HepG2 (cell line): Measurements from ENCODE around the gene C16orf90. TPM values are rescaled to one million over a fixed set of nuclear protein-coding genes. Genes with fewer than 3 reads are reported as not detected.

Experiments
- ATAC-seq: fragments of 200-7000 bp; cut with Tn5 transposase; 3 replicates; pipeline ENCODE4 v1.9.1; 2020; ENCODE audit warnings: mild to moderate bottlenecking, moderate library complexity
- BruUV-seq: library from RNA; stranded (reverse); fragments of 400-500 nt; replicated peaks from 2 replicates; lab custom pipeline; 2021; lab: Mats Ljungman, UMichigan
- CTCF ChIA-PET: fragments of 300-600 bp; formaldehyde crosslinking; extraction: SDS; loops from one replicate; lab custom pipeline; 2021; ENCODE audit warnings: low total read pairs, inconsistent platforms, low intra/inter-chr PET ratio; lab: Yijun Ruan, JAX
- POLR2A ChIA-PET: fragments of 350-600 bp; sonication (Branson Sonifier 250); formaldehyde crosslinking; loops from one replicate; lab custom pipeline; 2020; ENCODE audit warnings: antibody characterized with exemption, inconsistent platforms; lab: Yijun Ruan, JAX
- DNase-seq: peaks from one replicate; pipeline ENCODE4 v3.0.0-alpha.2; 2015; ENCODE audit warnings: low spot score
- FAIRE-seq: peaks from 3 replicates; lab custom pipeline; 2011; peaks lifted over from hg19 to GRCh38; lab: Jason Lieb, UNC
- H2AFZ ChIP-seq: one replicate; pipeline ENCODE4 v1.6.1; 2011; ENCODE audit warnings: low read length, inconsistent platforms
- H3K27ac ChIP-seq: fragments of 300-600 bp; 3 replicates; pipeline ENCODE4 v1.8.0; 2011; ENCODE audit warnings: mixed run types, mild to moderate bottlenecking, mixed read lengths, low read length, inconsistent platforms; ENCODE audit not compliant: insufficient read depth; ENCODE audit errors: extremely low read length
- H3K27me3 ChIP-seq, 2 experiments: fragments of 200-600 bp in 1 of 2; 2 replicates in 1 of 2; 3 replicates in 1 of 2; pipeline versions ENCODE4 v1.6.0 to v1.8.0; 2011; ENCODE audit warnings: low read length in 2 of 2, mild to moderate bottlenecking in 2 of 2, moderate library complexity in 2 of 2, inconsistent platforms in 1 of 2; ENCODE audit not compliant: insufficient read depth in 2 of 2, control insufficient read depth in 1 of 2
- H3K36me3 ChIP-seq, 2 experiments: fragments of 200-600 bp in 1 of 2; replicated peaks in 1 of 2; 2 replicates in 1 of 2; 3 replicates in 1 of 2; pipeline versions ENCODE4 v1.5.1 to v1.8.0; 2011; ENCODE audit warnings: low read length in 2 of 2, inconsistent platforms in 1 of 2; ENCODE audit not compliant: insufficient read depth in 2 of 2, control insufficient read depth in 1 of 2
- H3K4me1 ChIP-seq: 2 replicates; pipeline ENCODE4 v1.5.1; 2012; ENCODE audit warnings: low read length, inconsistent platforms; ENCODE audit not compliant: insufficient read depth
- H3K4me2 ChIP-seq: 2 replicates; pipeline ENCODE4 v1.6.0; 2011; ENCODE audit warnings: low read depth, low read length, inconsistent platforms
- H3K4me3 ChIP-seq, 3 experiments: fragments of 200-600 bp in 1 of 3; sonication (generic), shearing (Covaris generic) in 1 of 3; replicated peaks in 1 of 3; 2 replicates each; pipeline ENCODE4 v1.5.1; 2011 to 2016; ENCODE audit warnings: low read length in 3 of 3, inconsistent platforms in 2 of 3, low read depth in 2 of 3, mild to moderate bottlenecking in 2 of 3, control low read depth in 1 of 3, mixed read lengths in 1 of 3; ENCODE audit not compliant: insufficient read depth in 1 of 3
- H3K79me2 ChIP-seq: one replicate; pipeline ENCODE4 v1.6.1; 2011; ENCODE audit warnings: low read length, inconsistent platforms; ENCODE audit not compliant: insufficient read depth
- H3K9ac ChIP-seq: 2 replicates; pipeline ENCODE4 v1.6.0; 2011; ENCODE audit warnings: mild to moderate bottlenecking, low read depth, low read length, inconsistent platforms; ENCODE audit not compliant: insufficient read depth
- H3K9me3 ChIP-seq: 2 replicates; pipeline ENCODE4 v1.5.1; 2012; ENCODE audit warnings: mild to moderate bottlenecking, low read length
- H4K20me1 ChIP-seq: 2 replicates; pipeline ENCODE4 v1.6.0; 2011; ENCODE audit warnings: inconsistent platforms, mild to moderate bottlenecking, low read length, moderate library complexity; ENCODE audit not compliant: insufficient read depth
- GABPB1 ChIP-seq: IDR thresholded peaks from 2 replicates; pipeline ENCODE4 v1.6.1; 2016; ENCODE audit warnings: mild to moderate bottlenecking, missing genetic modification reagents, moderate library complexity, missing compliant biosample characterization
- PHF20 ChIP-seq: sonication (generic); formaldehyde crosslinking; IDR thresholded peaks from 2 replicates; pipeline ENCODE4 v1.5.0; 2020; ENCODE audit warnings: mild to moderate bottlenecking, missing genetic modification reagents
- RFX5 ChIP-seq: IDR thresholded peaks from 2 replicates; pipeline ENCODE4 v1.6.1; 2011; ENCODE audit warnings: low read depth, low read length, improper control_type of control experiment
- ZFY ChIP-seq: sonication (generic); formaldehyde crosslinking; IDR thresholded peaks from 2 replicates; pipeline ENCODE4 v1.4.0; 2020; ENCODE audit warnings: missing genetic modification reagents
- WGBS: methylation state at CpG from one replicate; pipeline ENCODE4 v1.1.6; 2017; ENCODE audit warnings: low lambda C conversion rate; 5-methylcytosine and 5-hydroxymethylcytosine counted together
- in situ Hi-C: cut with HindIII; loops from 2 replicates; pipeline ENCODE4 v1.10.0; 2017; ENCODE audit warnings: low pct_unique_long_range_greater_than_20kb; ENCODE audit not compliant: extremely low pct_ligation_motif_present
- intact Hi-C: fragments of 100-400 bp; cut with micrococcal nuclease; formaldehyde crosslinking; loops from one replicate; pipeline ENCODE4 v1.10.0; 2022; ENCODE audit not compliant: unreplicated experiment
- polyA plus RNA-seq, 8 experiments: library from polyadenylated mRNA; depleted of rRNA in 3 of 8; stranded (reverse) in 7 of 8; unstranded in 1 of 8; fragments of >200 nt; fragmentation: Illumina TruSeq in 4 of 8; extraction: Trizol in 4 of 8; gene quantifications; 2 replicates each; pipeline versions ENCODE4 v1.2.1 to v1.2.3, GENCODE V29; 2011 to 2016; ENCODE audit warnings: low read depth in 4 of 8, missing spikeins in 1 of 8, mixed read lengths in 1 of 8; ENCODE audit not compliant: insufficient read depth in 1 of 8
- total RNA-seq, 5 experiments: library from RNA; depleted of rRNA; stranded (reverse); fragments of >200 nt; fragmentation: Illumina TruSeq; extraction: Trizol; gene quantifications; 2 replicates each; pipeline ENCODE4 v1.2.3, GENCODE V29; 2016; ENCODE audit warnings: low read depth in 1 of 5
- TF ChIP-seq, protein P1 (sequence below): sonication (generic); formaldehyde crosslinking; IDR thresholded peaks from 2 replicates; pipeline ENCODE4 v1.4.0; 2020; ENCODE audit warnings: missing genetic modification reagents
- TF ChIP-seq, protein P2 (sequence below): sonication (generic); formaldehyde crosslinking; IDR thresholded peaks from 2 replicates; pipeline ENCODE4 v1.4.0; 2020; ENCODE audit warnings: mild to moderate bottlenecking, missing genetic modification reagents

Gene C16orf90
- total and polyA plus RNA-seq, 2 of the 13 experiments (the other 11 are each of a cell fraction or from before 2014, with no cell fraction given): not detected

DNA sequence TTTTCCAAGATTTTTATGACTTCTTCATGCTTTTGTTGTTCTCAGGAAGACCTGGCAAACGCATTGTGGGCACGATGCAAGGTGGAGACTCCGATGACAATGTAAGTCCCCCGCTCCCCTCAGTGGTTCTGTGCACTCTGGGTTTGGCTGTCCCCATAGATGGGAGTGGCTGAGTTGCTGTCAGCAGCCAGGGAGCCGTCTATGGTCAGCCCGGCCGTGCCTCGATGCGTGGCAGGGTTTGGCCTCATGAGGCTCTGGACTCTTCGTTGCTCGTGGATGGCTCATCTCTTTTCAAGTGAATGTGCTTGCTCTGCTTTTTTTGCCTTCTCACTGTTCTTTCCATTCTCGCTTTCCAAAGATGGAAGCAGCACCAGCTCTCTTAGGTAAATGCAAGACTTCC, 37.5 kb upstream of the C16orf90 start:
- BruUV-seq: no TSS peak
- no peak overlapping the region for H3K27ac ChIP-seq
- H2AFZ ChIP-seq: no peak overlapping the region
- no peak overlapping the region for H3K9ac ChIP-seq
- ChIA-PET POLR2A (no interaction called here), CTCF (no interaction called here)
- H3K36me3 ChIP-seq: peaks cover 10 to 41% of the 10 kb centered on the region in 2 experiments
- in situ Hi-C loops: no loop called here
- H3K4me2 ChIP-seq: no peak overlapping the region
- no peak for ATAC-seq
- H3K79me2 ChIP-seq: no peaks in the 10 kb centered on the region
- H3K4me3 ChIP-seq: no peak overlapping the region
- H3K9me3 ChIP-seq: no peaks in the 10 kb centered on the region
- no peaks in the 10 kb centered on the region for H3K4me1 ChIP-seq
- WGBS: 98% methylated on average over 12 of the region's 12 CpGs
- no peaks in the 10 kb centered on the region for H4K20me1 ChIP-seq
- intact Hi-C loops: no loop called here
- TF ChIP-seq GABPB1: no peak
- TF ChIP-seq, protein P1, sequence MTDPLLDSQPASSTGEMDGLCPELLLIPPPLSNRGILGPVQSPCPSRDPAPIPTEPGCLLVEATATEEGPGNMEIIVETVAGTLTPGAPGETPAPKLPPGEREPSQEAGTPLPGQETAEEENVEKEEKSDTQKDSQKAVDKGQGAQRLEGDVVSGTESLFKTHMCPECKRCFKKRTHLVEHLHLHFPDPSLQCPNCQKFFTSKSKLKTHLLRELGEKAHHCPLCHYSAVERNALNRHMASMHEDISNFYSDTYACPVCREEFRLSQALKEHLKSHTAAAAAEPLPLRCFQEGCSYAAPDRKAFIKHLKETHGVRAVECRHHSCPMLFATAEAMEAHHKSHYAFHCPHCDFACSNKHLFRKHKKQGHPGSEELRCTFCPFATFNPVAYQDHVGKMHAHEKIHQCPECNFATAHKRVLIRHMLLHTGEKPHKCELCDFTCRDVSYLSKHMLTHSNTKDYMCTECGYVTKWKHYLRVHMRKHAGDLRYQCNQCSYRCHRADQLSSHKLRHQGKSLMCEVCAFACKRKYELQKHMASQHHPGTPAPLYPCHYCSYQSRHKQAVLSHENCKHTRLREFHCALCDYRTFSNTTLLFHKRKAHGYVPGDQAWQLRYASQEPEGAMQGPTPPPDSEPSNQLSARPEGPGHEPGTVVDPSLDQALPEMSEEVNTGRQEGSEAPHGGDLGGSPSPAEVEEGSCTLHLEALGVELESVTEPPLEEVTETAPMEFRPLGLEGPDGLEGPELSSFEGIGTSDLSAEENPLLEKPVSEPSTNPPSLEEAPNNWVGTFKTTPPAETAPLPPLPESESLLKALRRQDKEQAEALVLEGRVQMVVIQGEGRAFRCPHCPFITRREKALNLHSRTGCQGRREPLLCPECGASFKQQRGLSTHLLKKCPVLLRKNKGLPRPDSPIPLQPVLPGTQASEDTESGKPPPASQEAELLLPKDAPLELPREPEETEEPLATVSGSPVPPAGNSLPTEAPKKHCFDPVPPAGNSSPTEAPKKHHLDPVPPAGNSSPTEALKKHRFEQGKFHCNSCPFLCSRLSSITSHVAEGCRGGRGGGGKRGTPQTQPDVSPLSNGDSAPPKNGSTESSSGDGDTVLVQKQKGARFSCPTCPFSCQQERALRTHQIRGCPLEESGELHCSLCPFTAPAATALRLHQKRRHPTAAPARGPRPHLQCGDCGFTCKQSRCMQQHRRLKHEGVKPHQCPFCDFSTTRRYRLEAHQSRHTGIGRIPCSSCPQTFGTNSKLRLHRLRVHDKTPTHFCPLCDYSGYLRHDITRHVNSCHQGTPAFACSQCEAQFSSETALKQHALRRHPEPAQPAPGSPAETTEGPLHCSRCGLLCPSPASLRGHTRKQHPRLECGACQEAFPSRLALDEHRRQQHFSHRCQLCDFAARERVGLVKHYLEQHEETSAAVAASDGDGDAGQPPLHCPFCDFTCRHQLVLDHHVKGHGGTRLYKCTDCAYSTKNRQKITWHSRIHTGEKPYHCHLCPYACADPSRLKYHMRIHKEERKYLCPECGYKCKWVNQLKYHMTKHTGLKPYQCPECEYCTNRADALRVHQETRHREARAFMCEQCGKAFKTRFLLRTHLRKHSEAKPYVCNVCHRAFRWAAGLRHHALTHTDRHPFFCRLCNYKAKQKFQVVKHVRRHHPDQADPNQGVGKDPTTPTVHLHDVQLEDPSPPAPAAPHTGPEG (CRISPR knock-in tag): no peak
- no peak for TF ChIP-seq PHF20
- TF ChIP-seq, protein P2, sequence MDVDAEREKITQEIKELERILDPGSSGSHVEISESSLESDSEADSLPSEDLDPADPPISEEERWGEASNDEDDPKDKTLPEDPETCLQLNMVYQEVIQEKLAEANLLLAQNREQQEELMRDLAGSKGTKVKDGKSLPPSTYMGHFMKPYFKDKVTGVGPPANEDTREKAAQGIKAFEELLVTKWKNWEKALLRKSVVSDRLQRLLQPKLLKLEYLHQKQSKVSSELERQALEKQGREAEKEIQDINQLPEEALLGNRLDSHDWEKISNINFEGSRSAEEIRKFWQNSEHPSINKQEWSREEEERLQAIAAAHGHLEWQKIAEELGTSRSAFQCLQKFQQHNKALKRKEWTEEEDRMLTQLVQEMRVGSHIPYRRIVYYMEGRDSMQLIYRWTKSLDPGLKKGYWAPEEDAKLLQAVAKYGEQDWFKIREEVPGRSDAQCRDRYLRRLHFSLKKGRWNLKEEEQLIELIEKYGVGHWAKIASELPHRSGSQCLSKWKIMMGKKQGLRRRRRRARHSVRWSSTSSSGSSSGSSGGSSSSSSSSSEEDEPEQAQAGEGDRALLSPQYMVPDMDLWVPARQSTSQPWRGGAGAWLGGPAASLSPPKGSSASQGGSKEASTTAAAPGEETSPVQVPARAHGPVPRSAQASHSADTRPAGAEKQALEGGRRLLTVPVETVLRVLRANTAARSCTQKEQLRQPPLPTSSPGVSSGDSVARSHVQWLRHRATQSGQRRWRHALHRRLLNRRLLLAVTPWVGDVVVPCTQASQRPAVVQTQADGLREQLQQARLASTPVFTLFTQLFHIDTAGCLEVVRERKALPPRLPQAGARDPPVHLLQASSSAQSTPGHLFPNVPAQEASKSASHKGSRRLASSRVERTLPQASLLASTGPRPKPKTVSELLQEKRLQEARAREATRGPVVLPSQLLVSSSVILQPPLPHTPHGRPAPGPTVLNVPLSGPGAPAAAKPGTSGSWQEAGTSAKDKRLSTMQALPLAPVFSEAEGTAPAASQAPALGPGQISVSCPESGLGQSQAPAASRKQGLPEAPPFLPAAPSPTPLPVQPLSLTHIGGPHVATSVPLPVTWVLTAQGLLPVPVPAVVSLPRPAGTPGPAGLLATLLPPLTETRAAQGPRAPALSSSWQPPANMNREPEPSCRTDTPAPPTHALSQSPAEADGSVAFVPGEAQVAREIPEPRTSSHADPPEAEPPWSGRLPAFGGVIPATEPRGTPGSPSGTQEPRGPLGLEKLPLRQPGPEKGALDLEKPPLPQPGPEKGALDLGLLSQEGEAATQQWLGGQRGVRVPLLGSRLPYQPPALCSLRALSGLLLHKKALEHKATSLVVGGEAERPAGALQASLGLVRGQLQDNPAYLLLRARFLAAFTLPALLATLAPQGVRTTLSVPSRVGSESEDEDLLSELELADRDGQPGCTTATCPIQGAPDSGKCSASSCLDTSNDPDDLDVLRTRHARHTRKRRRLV (CRISPR knock-in tag): no peak
- TF ChIP-seq RFX5: no peak
- TF ChIP-seq ZFY (CRISPR knock-in tag): no peak
- TF ChIP-seq, all 625 proteins: peak for 0
- DNase-seq: no peak
- no peak for FAIRE-seq
- no peaks in the 10 kb centered on the region for H3K27me3 ChIP-seq
